Measurements from ENCODE around the gene EPHA3.

Gene EPHA3

GRCh38 chr3:89367166-89367565 is 259.7 kb downstream of the EPHA3 start:
- no peak overlapping the region for H2AK5ac ChIP-seq (ENCODE audit: low read depth, low read length)
- H2BK5ac ChIP-seq (ENCODE audit: low read length), result no peak overlapping the region
- no peaks in the 10 kb centered on the region for H3K79me1 ChIP-seq (ENCODE audit: low read depth, low read length)
- no CpG with 5 or more reads among the region's 3 CpGs for WGBS, 2 donors (ENCODE audit: extremely low coverage in 2 of 2, insufficient read length in 2 of 2, insufficient replicate concordance in 1 of 2)
- no peak overlapping the region for H3K4ac ChIP-seq (ENCODE audit: low read length)
- H3K9me3 ChIP-seq (replicated peaks in 1 of 2; ENCODE audit: control insufficient read depth in 2 of 2, insufficient read depth in 1 of 2, low read depth in 1 of 2, low read length in 2 of 2), result peaks cover 0 to 3% of the 10 kb centered on the region in 2 donors
- H4K8ac ChIP-seq (ENCODE audit: low read depth, low read length), result no peak overlapping the region
- no peak overlapping the region for H2AFZ ChIP-seq (ENCODE audit: low read length)
- no peak for DNase-seq (ENCODE audit: low spot score)
- no peak overlapping the region for H2BK120ac ChIP-seq (ENCODE audit: low read depth, low read length)
- no peak overlapping the region for H4K91ac ChIP-seq (ENCODE audit: low read depth, low read length, poor library complexity)
- H3K36me3 ChIP-seq (replicated peaks in 1 of 2; ENCODE audit: control insufficient read depth in 2 of 2, insufficient read depth in 2 of 2, low read length in 2 of 2), result no peaks in the 10 kb centered on the region
- H2BK12ac ChIP-seq (ENCODE audit: low read length), result no peak overlapping the region
- H3K27ac ChIP-seq (replicated peaks; ENCODE audit: low read length), result no peak overlapping the region
- no peak overlapping the region for H3K18ac ChIP-seq (ENCODE audit: low read length)
- H3K9ac ChIP-seq (ENCODE audit: low read depth, low read length, poor library complexity), result no peak overlapping the region
- H3K23ac ChIP-seq (ENCODE audit: low read depth, low read length, poor library complexity), result no peak overlapping the region
- no peak overlapping the region for H2BK15ac ChIP-seq (ENCODE audit: low read length)
- no peak overlapping the region for H3K4me2 ChIP-seq (ENCODE audit: insufficient read depth, low read length, poor library complexity, severe bottlenecking)
- H3K14ac ChIP-seq (ENCODE audit: low read length), result no peak overlapping the region
- H3K4me1 ChIP-seq (ENCODE audit: control insufficient read depth in 2 of 2, insufficient read depth in 1 of 2, low read depth in 1 of 2, low read length in 2 of 2), result peaks cover 0 to 2% of the 10 kb centered on the region in 2 donors
- H3K4me3 ChIP-seq (ENCODE audit: low read length in 2 of 2), result no peak overlapping the region
- H3K27me3 ChIP-seq (ENCODE audit: control insufficient read depth in 3 of 3, insufficient read depth in 3 of 3, low read depth in 1 of 3, low read length in 3 of 3), result no peaks in the 10 kb centered on the region

- H2AK5ac ChIP-seq (ENCODE audit: low read depth, low read length), result no peak overlapping the region
- no peak overlapping the region for H2BK120ac ChIP-seq (ENCODE audit: low read depth, low read length)
- no peaks in the 10 kb centered on the region for H3K27me3 ChIP-seq (ENCODE audit: control insufficient read depth in 3 of 3, insufficient read depth in 3 of 3, low read depth in 1 of 3, low read length in 3 of 3)
- H3K4me1 ChIP-seq (ENCODE audit: control insufficient read depth in 2 of 2, insufficient read depth in 1 of 2, low read depth in 1 of 2, low read length in 2 of 2), result no peaks in the 10 kb centered on the region
- H3K14ac ChIP-seq (ENCODE audit: low read length), result no peak overlapping the region
- no peak for DNase-seq (ENCODE audit: low spot score)
- no peak overlapping the region for H2BK15ac ChIP-seq (ENCODE audit: low read length)
- no peak overlapping the region for H3K18ac ChIP-seq (ENCODE audit: low read length)
- no peak overlapping the region for H3K4me3 ChIP-seq (ENCODE audit: low read length in 2 of 2)
- H3K36me3 ChIP-seq (replicated peaks in 1 of 2; ENCODE audit: control insufficient read depth in 2 of 2, insufficient read depth in 2 of 2, low read length in 2 of 2), result no peaks in the 10 kb centered on the region
- H4K91ac ChIP-seq (ENCODE audit: low read depth, low read length, poor library complexity), result no peak overlapping the region
- H3K4me2 ChIP-seq (ENCODE audit: insufficient read depth, low read length, poor library complexity, severe bottlenecking), result no peak overlapping the region
- no peak overlapping the region for H2AFZ ChIP-seq (ENCODE audit: low read length)
- no peak overlapping the region for H3K9ac ChIP-seq (ENCODE audit: low read depth, low read length, poor library complexity)
- peaks cover 0 to 3% of the 10 kb centered on the region in 2 donors for H3K9me3 ChIP-seq (replicated peaks in 1 of 2; ENCODE audit: control insufficient read depth in 2 of 2, insufficient read depth in 1 of 2, low read depth in 1 of 2, low read length in 2 of 2)
- H3K79me1 ChIP-seq (ENCODE audit: low read depth, low read length), result no peaks in the 10 kb centered on the region
- H3K23ac ChIP-seq (ENCODE audit: low read depth, low read length, poor library complexity), result no peak overlapping the region
- no peak overlapping the region for H2BK5ac ChIP-seq (ENCODE audit: low read length)
- no CpG with 5 or more reads among the region's 3 CpGs for WGBS, 2 donors (ENCODE audit: extremely low coverage in 2 of 2, insufficient read length in 2 of 2, insufficient replicate concordance in 1 of 2)
- H3K27ac ChIP-seq (replicated peaks; ENCODE audit: low read length), result no peak overlapping the region
- H4K8ac ChIP-seq (ENCODE audit: low read depth, low read length), result no peak overlapping the region
- H3K4ac ChIP-seq (ENCODE audit: low read length), result no peak overlapping the region
- no peak overlapping the region for H2BK12ac ChIP-seq (ENCODE audit: low read length)
Measured at GRCh38 chr3:89368846-89369245, 261.4 kb downstream of the EPHA3 start.

- H3K79me1 ChIP-seq (ENCODE audit: low read depth, low read length), result no peaks in the 10 kb centered on the region
- no peak overlapping the region for H3K4ac ChIP-seq (ENCODE audit: low read length)
- no peaks in the 10 kb centered on the region for H3K27me3 ChIP-seq (ENCODE audit: control insufficient read depth in 3 of 3, insufficient read depth in 3 of 3, low read depth in 1 of 3, low read length in 3 of 3)
- no peak overlapping the region for H2BK12ac ChIP-seq (ENCODE audit: low read length)
- WGBS, 2 donors (ENCODE audit: extremely low coverage in 2 of 2, insufficient read length in 2 of 2, insufficient replicate concordance in 1 of 2), result no CpG with 5 or more reads among the region's 1 CpG
- no peak overlapping the region for H3K23ac ChIP-seq (ENCODE audit: low read depth, low read length, poor library complexity)
- H2AFZ ChIP-seq (ENCODE audit: low read length), result no peak overlapping the region
- no peak overlapping the region for H2BK15ac ChIP-seq (ENCODE audit: low read length)
- H2BK5ac ChIP-seq (ENCODE audit: low read length), result no peak overlapping the region
- no peak overlapping the region for H4K8ac ChIP-seq (ENCODE audit: low read depth, low read length)
- peaks cover 0 to 3% of the 10 kb centered on the region in 2 donors for H3K9me3 ChIP-seq (replicated peaks in 1 of 2; ENCODE audit: control insufficient read depth in 2 of 2, insufficient read depth in 1 of 2, low read depth in 1 of 2, low read length in 2 of 2)
- H3K4me1 ChIP-seq (ENCODE audit: control insufficient read depth in 2 of 2, insufficient read depth in 1 of 2, low read depth in 1 of 2, low read length in 2 of 2), result no peaks in the 10 kb centered on the region
- H3K36me3 ChIP-seq (replicated peaks in 1 of 2; ENCODE audit: control insufficient read depth in 2 of 2, insufficient read depth in 2 of 2, low read length in 2 of 2), result no peaks in the 10 kb centered on the region
- H3K4me2 ChIP-seq (ENCODE audit: insufficient read depth, low read length, poor library complexity, severe bottlenecking), result no peak overlapping the region
- DNase-seq (ENCODE audit: low spot score), result no peak
- no peak overlapping the region for H2BK120ac ChIP-seq (ENCODE audit: low read depth, low read length)
- H3K27ac ChIP-seq (replicated peaks; ENCODE audit: low read length), result no peak overlapping the region
- no peak overlapping the region for H4K91ac ChIP-seq (ENCODE audit: low read depth, low read length, poor library complexity)
- H3K9ac ChIP-seq (ENCODE audit: low read depth, low read length, poor library complexity), result no peak overlapping the region
- no peak overlapping the region for H3K14ac ChIP-seq (ENCODE audit: low read length)
- no peak overlapping the region for H3K18ac ChIP-seq (ENCODE audit: low read length)
- H3K4me3 ChIP-seq (ENCODE audit: low read length in 2 of 2), result no peak overlapping the region
- no peak overlapping the region for H2AK5ac ChIP-seq (ENCODE audit: low read depth, low read length)
Measured at GRCh38 chr3:89372456-89372855, 265.0 kb downstream of the EPHA3 start.

GRCh38 chr3:89373434-89373833 is 266.0 kb downstream of the EPHA3 start:
- H3K27ac ChIP-seq (replicated peaks; ENCODE audit: low read length), result no peak overlapping the region
- peaks cover 0 to 3% of the 10 kb centered on the region in 2 donors for H3K9me3 ChIP-seq (replicated peaks in 1 of 2; ENCODE audit: control insufficient read depth in 2 of 2, insufficient read depth in 1 of 2, low read depth in 1 of 2, low read length in 2 of 2)
- H3K4me2 ChIP-seq (ENCODE audit: insufficient read depth, low read length, poor library complexity, severe bottlenecking), result no peak overlapping the region
- H3K4me1 ChIP-seq (ENCODE audit: control insufficient read depth in 2 of 2, insufficient read depth in 1 of 2, low read depth in 1 of 2, low read length in 2 of 2), result no peaks in the 10 kb centered on the region
- H3K14ac ChIP-seq (ENCODE audit: low read length), result no peak overlapping the region
- no peak overlapping the region for H2BK5ac ChIP-seq (ENCODE audit: low read length)
- H3K4me3 ChIP-seq (ENCODE audit: low read length in 2 of 2), result no peak overlapping the region
- H3K23ac ChIP-seq (ENCODE audit: low read depth, low read length, poor library complexity), result no peak overlapping the region
- no peak overlapping the region for H2BK15ac ChIP-seq (ENCODE audit: low read length)
- no peak overlapping the region for H2AFZ ChIP-seq (ENCODE audit: low read length)
- no peaks in the 10 kb centered on the region for H3K27me3 ChIP-seq (ENCODE audit: control insufficient read depth in 3 of 3, insufficient read depth in 3 of 3, low read depth in 1 of 3, low read length in 3 of 3)
- no peak overlapping the region for H4K91ac ChIP-seq (ENCODE audit: low read depth, low read length, poor library complexity)
- no peaks in the 10 kb centered on the region for H3K79me1 ChIP-seq (ENCODE audit: low read depth, low read length)
- H2AK5ac ChIP-seq (ENCODE audit: low read depth, low read length), result no peak overlapping the region
- no peak overlapping the region for H2BK120ac ChIP-seq (ENCODE audit: low read depth, low read length)
- DNase-seq (ENCODE audit: low spot score), result no peak
- no peak overlapping the region for H3K18ac ChIP-seq (ENCODE audit: low read length)
- H3K4ac ChIP-seq (ENCODE audit: low read length), result no peak overlapping the region
- no peaks in the 10 kb centered on the region for H3K36me3 ChIP-seq (replicated peaks in 1 of 2; ENCODE audit: control insufficient read depth in 2 of 2, insufficient read depth in 2 of 2, low read length in 2 of 2)
- H2BK12ac ChIP-seq (ENCODE audit: low read length), result no peak overlapping the region
- no peak overlapping the region for H4K8ac ChIP-seq (ENCODE audit: low read depth, low read length)
- no peak overlapping the region for H3K9ac ChIP-seq (ENCODE audit: low read depth, low read length, poor library complexity)

Data from neuronal stem cell (in vitro differentiated cells).